GM12801 (cell line): ENCODE results near the gene PDZRN4.

Experiments
- CTCF ChIP-seq: IDR thresholded peaks from one replicate; pipeline ENCODE4 v1.5.1; 2011; ENCODE audit warnings: control low read depth; ENCODE audit not compliant: insufficient read length; ENCODE audit errors: extremely low read depth

PDZRN4 gene

GRCh38 chr12:41556176-41556575 lies 368.1 kb downstream of the PDZRN4 start:
- TF ChIP-seq CTCF, result no peak

- TF ChIP-seq CTCF, result no peak
These were observed 369.2 kb downstream of the PDZRN4 start for GRCh38 chr12:41557344-41557743.

- no peak for TF ChIP-seq CTCF
These were observed 370.6 kb downstream of the PDZRN4 start for GRCh38 chr12:41558671-41559070.

GRCh38 chr12:41563051-41563450 lies 374.9 kb downstream of the PDZRN4 start:
- no peak for TF ChIP-seq CTCF

DNA sequence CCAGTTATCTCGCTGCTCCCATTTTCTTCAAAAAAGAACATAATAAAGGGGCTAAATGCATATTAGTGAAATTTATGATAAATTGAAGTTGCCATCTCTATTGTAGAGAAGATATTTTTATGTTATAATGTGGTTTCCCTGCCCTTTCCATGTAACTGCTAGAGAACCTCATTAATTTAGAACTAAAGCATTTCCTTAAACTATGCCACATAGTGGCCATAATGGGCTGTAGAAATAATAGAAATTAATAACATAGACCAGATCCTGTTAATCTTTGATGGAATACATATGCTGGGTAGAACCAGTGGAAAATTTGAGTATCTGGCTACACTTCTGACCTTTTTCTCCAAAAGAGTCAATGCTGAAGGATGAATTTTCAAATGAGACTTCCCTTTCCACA lies 376.7 kb downstream of the PDZRN4 start:
- TF ChIP-seq CTCF, result no peak

- TF ChIP-seq CTCF, result no peak
These were observed 378.6 kb downstream of the PDZRN4 start for GRCh38 chr12:41566703-41567102.

DNA sequence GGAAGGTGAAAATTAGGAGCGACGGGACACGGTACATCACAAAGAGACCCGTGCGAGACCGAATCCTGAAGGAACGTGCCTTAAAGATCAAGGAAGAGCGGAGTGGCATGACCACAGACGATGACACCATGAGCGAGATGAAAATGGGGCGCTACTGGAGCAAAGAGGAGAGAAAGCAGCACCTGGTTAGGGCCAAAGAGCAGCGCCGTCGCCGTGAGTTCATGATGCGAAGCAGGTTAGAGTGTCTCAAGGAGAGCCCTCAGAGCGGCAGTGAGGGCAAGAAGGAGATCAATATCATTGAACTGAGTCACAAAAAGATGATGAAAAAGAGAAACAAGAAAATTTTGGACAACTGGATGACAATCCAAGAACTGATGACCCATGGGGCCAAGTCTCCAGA lies 385.3 kb downstream of the PDZRN4 start:
- TF ChIP-seq CTCF, result no peak

DNA sequence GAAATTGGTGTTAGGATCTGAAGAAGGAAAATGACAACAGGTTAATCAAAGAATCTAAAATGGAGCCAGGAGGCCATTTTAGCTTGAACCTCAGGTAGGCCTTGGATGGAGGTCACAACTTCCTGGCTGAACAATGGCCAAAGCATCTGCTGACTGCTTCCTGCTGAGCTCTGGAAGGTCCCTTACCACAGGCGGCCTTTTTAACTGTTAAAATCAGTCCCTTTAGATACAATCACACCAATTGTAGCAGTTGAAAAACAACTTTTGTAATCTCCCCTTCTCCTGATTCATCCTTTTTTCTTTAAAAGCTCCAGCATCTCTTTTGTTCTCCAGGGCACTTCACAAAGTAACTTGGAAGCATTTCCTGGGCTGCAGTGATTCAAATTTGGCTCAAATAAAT lies 388.8 kb downstream of the PDZRN4 start:
- TF ChIP-seq CTCF, result no peak
